ENCODE results near the gene AGPS.

Gene AGPS

GRCh38 chr2:177578454-177578853, 185.9 kb downstream of the AGPS start:
- H3K27ac ChIP-seq (ENCODE audit: low read length): no peak overlapping the region
- no peaks in the 10 kb centered on the region for H3K27me3 ChIP-seq (ENCODE audit: low read depth, low read length)
- no peak overlapping the region for H3K4me3 ChIP-seq (ENCODE audit: low read depth in 1 of 2, low read length in 2 of 2)
- no peaks in the 10 kb centered on the region for H3K9me3 ChIP-seq (ENCODE audit: control insufficient read depth in 1 of 2, low read length in 2 of 2)
- H3K36me3 ChIP-seq (ENCODE audit: control insufficient read depth in 1 of 2, insufficient read depth in 2 of 2, low read length in 2 of 2): no peaks in the 10 kb centered on the region
- no peaks in the 10 kb centered on the region for H3K4me1 ChIP-seq (ENCODE audit: control insufficient read depth in 1 of 2, insufficient read depth in 2 of 2, low read length in 2 of 2)

GRCh38 chr2:177579486-177580036, 187.0 kb downstream of the AGPS start:
- Histone ChIP-seq H3K27ac (ENCODE audit: low read length) (no peak overlapping the region), H3K4me1 (ENCODE audit: control insufficient read depth in 1 of 2, insufficient read depth in 2 of 2, low read length in 2 of 2) (no peaks in the 10 kb centered on the region), H3K4me3 (ENCODE audit: low read depth in 1 of 2, low read length in 2 of 2) (no peak overlapping the region)

GRCh38 chr2:177582000-177582399, 189.4 kb downstream of the AGPS start:
- H3K27me3 ChIP-seq (ENCODE audit: low read depth, low read length): no peaks in the 10 kb centered on the region
- no peak overlapping the region for H3K4me3 ChIP-seq (ENCODE audit: low read depth in 1 of 2, low read length in 2 of 2)
- no peaks in the 10 kb centered on the region for H3K36me3 ChIP-seq (ENCODE audit: control insufficient read depth in 1 of 2, insufficient read depth in 2 of 2, low read length in 2 of 2)
- H3K9me3 ChIP-seq (ENCODE audit: control insufficient read depth in 1 of 2, low read length in 2 of 2): no peaks in the 10 kb centered on the region
- H3K27ac ChIP-seq (ENCODE audit: low read length): no peak overlapping the region
- no peaks in the 10 kb centered on the region for H3K4me1 ChIP-seq (ENCODE audit: control insufficient read depth in 1 of 2, insufficient read depth in 2 of 2, low read length in 2 of 2)

More at GRCh38 chr2:177579486-177580036, 187.0 kb downstream of the AGPS start:
- no peaks in the 10 kb centered on the region for H3K9me3 ChIP-seq (ENCODE audit: control insufficient read depth in 1 of 2, low read length in 2 of 2)
- H3K27me3 ChIP-seq (ENCODE audit: low read depth, low read length): no peaks in the 10 kb centered on the region
- H3K36me3 ChIP-seq (ENCODE audit: control insufficient read depth in 1 of 2, insufficient read depth in 2 of 2, low read length in 2 of 2): no peaks in the 10 kb centered on the region

- Histone ChIP-seq H3K4me3 (ENCODE audit: low read depth in 1 of 2, low read length in 2 of 2) (no peak overlapping the region), H3K4me1 (ENCODE audit: control insufficient read depth in 1 of 2, insufficient read depth in 2 of 2, low read length in 2 of 2) (no peaks in the 10 kb centered on the region), H3K27me3 (ENCODE audit: low read depth, low read length) (no peaks in the 10 kb centered on the region), H3K27ac (ENCODE audit: low read length) (no peak overlapping the region), H3K36me3 (ENCODE audit: control insufficient read depth in 1 of 2, insufficient read depth in 2 of 2, low read length in 2 of 2) (no peaks in the 10 kb centered on the region), H3K9me3 (ENCODE audit: control insufficient read depth in 1 of 2, low read length in 2 of 2) (no peaks in the 10 kb centered on the region)
These were observed 191.6 kb downstream of the AGPS start for GRCh38 chr2:177584030-177584692.

- H3K36me3 ChIP-seq (ENCODE audit: control insufficient read depth in 1 of 2, insufficient read depth in 2 of 2, low read length in 2 of 2): no peaks in the 10 kb centered on the region
- no peak overlapping the region for H3K4me3 ChIP-seq (ENCODE audit: low read depth in 1 of 2, low read length in 2 of 2)
- no peak overlapping the region for H3K27ac ChIP-seq (ENCODE audit: low read length)
These were observed 192.8 kb downstream of the AGPS start for GRCh38 chr2:177585234-177585863.

GRCh38 chr2:177586154-177586553, 193.6 kb downstream of the AGPS start:
- Histone ChIP-seq H3K4me1 (ENCODE audit: control insufficient read depth in 1 of 2, insufficient read depth in 2 of 2, low read length in 2 of 2) (no peaks in the 10 kb centered on the region), H3K4me3 (ENCODE audit: low read depth in 1 of 2, low read length in 2 of 2) (no peak overlapping the region), H3K27ac (ENCODE audit: low read length) (no peak overlapping the region), H3K27me3 (ENCODE audit: low read depth, low read length) (no peaks in the 10 kb centered on the region), H3K9me3 (ENCODE audit: control insufficient read depth in 1 of 2, low read length in 2 of 2) (no peaks in the 10 kb centered on the region), H3K36me3 (ENCODE audit: control insufficient read depth in 1 of 2, insufficient read depth in 2 of 2, low read length in 2 of 2) (no peaks in the 10 kb centered on the region)

More at GRCh38 chr2:177585234-177585863, 192.8 kb downstream of the AGPS start:
- Histone ChIP-seq H3K4me1 (ENCODE audit: control insufficient read depth in 1 of 2, insufficient read depth in 2 of 2, low read length in 2 of 2) (no peaks in the 10 kb centered on the region), H3K27me3 (ENCODE audit: low read depth, low read length) (no peaks in the 10 kb centered on the region), H3K9me3 (ENCODE audit: control insufficient read depth in 1 of 2, low read length in 2 of 2) (no peaks in the 10 kb centered on the region)

GRCh38 chr2:177587371-177587770, 194.8 kb downstream of the AGPS start:
- Histone ChIP-seq H3K27ac (ENCODE audit: low read length) (no peak overlapping the region), H3K4me3 (ENCODE audit: low read depth in 1 of 2, low read length in 2 of 2) (no peak overlapping the region), H3K36me3 (ENCODE audit: control insufficient read depth in 1 of 2, insufficient read depth in 2 of 2, low read length in 2 of 2) (no peaks in the 10 kb centered on the region), H3K4me1 (ENCODE audit: control insufficient read depth in 1 of 2, insufficient read depth in 2 of 2, low read length in 2 of 2) (no peaks in the 10 kb centered on the region), H3K9me3 (ENCODE audit: control insufficient read depth in 1 of 2, low read length in 2 of 2) (no peaks in the 10 kb centered on the region), H3K27me3 (ENCODE audit: low read depth, low read length) (no peaks in the 10 kb centered on the region)

- no peaks in the 10 kb centered on the region for H3K27me3 ChIP-seq (ENCODE audit: low read depth, low read length)
- H3K27ac ChIP-seq (ENCODE audit: low read length): no peak overlapping the region
- H3K4me3 ChIP-seq (ENCODE audit: low read depth in 1 of 2, low read length in 2 of 2): no peak overlapping the region
- no peaks in the 10 kb centered on the region for H3K36me3 ChIP-seq (ENCODE audit: control insufficient read depth in 1 of 2, insufficient read depth in 2 of 2, low read length in 2 of 2)
- H3K9me3 ChIP-seq (ENCODE audit: control insufficient read depth in 1 of 2, low read length in 2 of 2): no peaks in the 10 kb centered on the region
- no peaks in the 10 kb centered on the region for H3K4me1 ChIP-seq (ENCODE audit: control insufficient read depth in 1 of 2, insufficient read depth in 2 of 2, low read length in 2 of 2)
These were observed 196.1 kb downstream of the AGPS start for GRCh38 chr2:177588671-177589070.

- Histone ChIP-seq H3K36me3 (ENCODE audit: control insufficient read depth in 1 of 2, insufficient read depth in 2 of 2, low read length in 2 of 2) (no peaks in the 10 kb centered on the region), H3K4me3 (ENCODE audit: low read depth in 1 of 2, low read length in 2 of 2) (no peak overlapping the region), H3K9me3 (ENCODE audit: control insufficient read depth in 1 of 2, low read length in 2 of 2) (no peaks in the 10 kb centered on the region), H3K27me3 (ENCODE audit: low read depth, low read length) (no peaks in the 10 kb centered on the region), H3K27ac (ENCODE audit: low read length) (no peak overlapping the region), H3K4me1 (ENCODE audit: control insufficient read depth in 1 of 2, insufficient read depth in 2 of 2, low read length in 2 of 2) (no peaks in the 10 kb centered on the region)
These were observed 196.6 kb downstream of the AGPS start for GRCh38 chr2:177589186-177589585.

- Histone ChIP-seq H3K4me3 (ENCODE audit: low read depth in 1 of 2, low read length in 2 of 2) (no peak overlapping the region), H3K4me1 (ENCODE audit: control insufficient read depth in 1 of 2, insufficient read depth in 2 of 2, low read length in 2 of 2) (no peaks in the 10 kb centered on the region), H3K27me3 (ENCODE audit: low read depth, low read length) (no peaks in the 10 kb centered on the region), H3K36me3 (ENCODE audit: control insufficient read depth in 1 of 2, insufficient read depth in 2 of 2, low read length in 2 of 2) (no peaks in the 10 kb centered on the region), H3K27ac (ENCODE audit: low read length) (no peak overlapping the region), H3K9me3 (ENCODE audit: control insufficient read depth in 1 of 2, low read length in 2 of 2) (no peaks in the 10 kb centered on the region)
These were observed 199.8 kb downstream of the AGPS start for GRCh38 chr2:177592397-177592796.

- Histone ChIP-seq H3K4me1 (ENCODE audit: control insufficient read depth in 1 of 2, insufficient read depth in 2 of 2, low read length in 2 of 2) (peaks cover 0 to 4% of the 10 kb centered on the region in 2 donors), H3K9me3 (ENCODE audit: control insufficient read depth in 1 of 2, low read length in 2 of 2) (no peaks in the 10 kb centered on the region), H3K27ac (ENCODE audit: low read length) (no peak overlapping the region), H3K36me3 (ENCODE audit: control insufficient read depth in 1 of 2, insufficient read depth in 2 of 2, low read length in 2 of 2) (no peaks in the 10 kb centered on the region), H3K4me3 (ENCODE audit: low read depth in 1 of 2, low read length in 2 of 2) (no peak overlapping the region), H3K27me3 (ENCODE audit: low read depth, low read length) (no peaks in the 10 kb centered on the region)
These were observed 200.4 kb downstream of the AGPS start for GRCh38 chr2:177592945-177593344.
